HG02763 (cell line): ENCODE results near the gene CNGA4.

Experiments
- ATAC-seq: cut with Tn5 transposase; IDR thresholded peaks from one replicate; pipeline ENCODE4 v1.9.1; 2021; ENCODE audit warnings: mild to moderate bottlenecking, moderate library complexity; ENCODE audit not compliant: unreplicated experiment

The CNGA4 gene, protein sequence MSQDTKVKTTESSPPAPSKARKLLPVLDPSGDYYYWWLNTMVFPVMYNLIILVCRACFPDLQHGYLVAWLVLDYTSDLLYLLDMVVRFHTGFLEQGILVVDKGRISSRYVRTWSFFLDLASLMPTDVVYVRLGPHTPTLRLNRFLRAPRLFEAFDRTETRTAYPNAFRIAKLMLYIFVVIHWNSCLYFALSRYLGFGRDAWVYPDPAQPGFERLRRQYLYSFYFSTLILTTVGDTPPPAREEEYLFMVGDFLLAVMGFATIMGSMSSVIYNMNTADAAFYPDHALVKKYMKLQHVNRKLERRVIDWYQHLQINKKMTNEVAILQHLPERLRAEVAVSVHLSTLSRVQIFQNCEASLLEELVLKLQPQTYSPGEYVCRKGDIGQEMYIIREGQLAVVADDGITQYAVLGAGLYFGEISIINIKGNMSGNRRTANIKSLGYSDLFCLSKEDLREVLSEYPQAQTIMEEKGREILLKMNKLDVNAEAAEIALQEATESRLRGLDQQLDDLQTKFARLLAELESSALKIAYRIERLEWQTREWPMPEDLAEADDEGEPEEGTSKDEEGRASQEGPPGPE

DNA sequence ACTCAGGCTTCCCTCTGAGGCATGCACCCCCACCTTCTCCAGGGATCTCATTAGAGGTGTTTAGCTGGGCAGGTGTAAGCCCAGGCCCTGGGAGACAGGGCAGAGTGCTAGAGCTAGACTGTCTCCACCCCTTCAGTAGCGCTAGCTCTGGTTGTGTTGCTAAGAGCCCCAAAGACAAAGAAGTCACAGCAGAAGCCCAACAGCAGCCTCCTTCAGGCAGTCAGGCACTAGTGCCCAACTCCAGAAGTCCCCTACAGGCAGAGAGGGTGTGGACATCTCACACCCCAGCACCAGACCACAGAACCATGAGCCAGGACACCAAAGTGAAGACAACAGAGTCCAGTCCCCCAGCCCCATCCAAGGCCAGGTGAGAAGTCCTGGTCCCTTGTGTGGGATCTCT, at the start of gene CNGA4:
TSS of gene CNGA4 (plus strand) at position 188 of the 400 bp plus-strand sequence. CDS start at position 306, 118 bp downstream.
- ATAC-seq = no peak

DNA sequence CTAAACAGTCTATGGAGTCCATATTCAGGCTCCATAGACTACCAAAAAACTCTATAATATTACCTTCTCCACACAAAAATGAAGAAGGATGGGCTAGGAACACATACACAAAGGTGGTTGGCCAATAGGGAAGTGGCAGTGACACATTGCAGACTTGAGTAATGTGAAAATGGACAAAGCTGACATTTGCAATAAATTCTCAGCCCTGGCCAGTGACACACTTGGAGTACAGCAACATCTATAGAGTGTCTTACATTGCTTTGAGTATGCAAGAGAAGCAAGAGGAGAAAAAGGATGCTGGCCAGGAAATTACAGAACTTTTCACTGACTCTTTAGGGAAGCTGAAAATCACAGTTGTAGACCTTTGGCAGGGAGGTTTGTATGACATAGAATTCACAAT, 47.1 kb upstream of the CNGA4 start:
- no peak for ATAC-seq

DNA sequence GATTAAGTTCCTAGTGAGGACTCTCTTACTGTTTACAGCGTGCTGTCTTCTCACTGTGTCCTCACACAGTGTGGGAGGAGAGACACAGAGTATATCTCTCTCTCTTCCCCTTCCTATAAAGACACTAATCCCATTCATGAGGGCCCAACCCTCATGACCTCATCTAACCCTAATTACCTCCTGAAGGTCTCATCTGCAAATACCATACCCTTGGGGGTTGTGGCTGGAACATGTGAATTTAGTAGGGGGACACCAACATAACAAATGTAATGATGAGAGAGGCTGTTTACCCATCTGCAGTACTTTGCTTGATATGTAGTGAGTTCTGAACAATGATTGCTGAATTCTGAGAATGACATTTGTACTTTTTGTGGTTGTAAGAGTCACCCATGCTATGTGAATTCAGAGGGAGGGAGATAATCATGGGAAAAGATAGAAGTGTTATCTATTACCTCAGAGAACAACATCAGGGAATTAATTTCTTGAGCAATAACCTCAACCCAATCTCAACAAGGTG, 44.8 kb upstream of the CNGA4 start:
- ATAC-seq = no peak

DNA sequence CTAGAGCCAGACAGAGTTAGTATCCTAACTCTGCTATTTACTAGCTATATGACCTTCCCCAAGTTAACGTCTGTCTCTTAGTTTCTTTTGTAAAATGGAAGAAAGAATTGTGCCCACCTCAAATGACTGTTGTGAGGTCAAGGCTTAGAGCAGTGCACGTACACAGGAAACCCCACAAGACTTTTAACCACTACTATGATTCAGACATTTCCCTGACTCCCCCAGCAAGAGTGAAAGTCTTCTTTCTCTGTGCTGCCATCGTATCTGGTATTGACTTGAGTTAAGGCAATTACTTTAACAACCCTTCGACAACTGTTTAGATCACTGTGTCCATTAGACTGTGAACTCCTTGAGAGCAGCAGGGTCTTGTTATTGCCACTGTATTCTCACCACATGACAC, 42.5 kb upstream of the CNGA4 start:
- no peak for ATAC-seq

DNA sequence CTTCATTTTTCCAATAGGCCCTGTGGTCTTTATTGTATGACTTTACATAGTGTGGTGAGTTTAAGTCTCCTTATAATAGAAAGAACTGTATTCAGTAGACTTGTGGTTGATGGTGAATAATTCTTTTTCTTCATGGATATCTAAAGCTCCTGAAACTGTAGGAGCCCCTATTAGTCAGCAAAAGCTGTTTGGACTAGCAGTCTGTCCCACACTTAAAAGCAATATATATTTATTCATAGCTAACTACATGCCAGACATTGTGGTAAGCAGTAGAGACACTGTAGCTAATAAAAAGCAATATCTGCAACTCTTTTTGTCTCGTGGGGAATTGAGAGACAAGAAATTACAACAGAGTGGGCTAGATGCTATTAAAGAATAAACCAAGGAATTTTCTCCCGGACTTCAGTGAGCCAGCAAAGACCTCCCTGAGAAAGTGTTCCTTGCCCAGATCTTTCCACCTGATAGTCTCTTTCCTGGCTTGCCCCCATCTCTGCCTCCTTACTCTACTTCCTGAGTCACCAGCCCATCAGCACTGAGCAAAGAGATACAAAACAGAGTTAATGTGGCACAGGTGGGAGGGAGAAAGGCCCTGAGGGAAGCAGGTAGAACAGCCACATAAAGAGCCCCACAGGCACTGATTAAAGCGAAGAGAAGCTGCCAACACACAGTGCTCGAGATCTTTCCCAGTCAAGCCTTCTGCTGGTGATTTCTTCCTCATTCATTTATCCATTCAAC, 41.3 kb upstream of the CNGA4 start:
- ATAC-seq = no peak

DNA sequence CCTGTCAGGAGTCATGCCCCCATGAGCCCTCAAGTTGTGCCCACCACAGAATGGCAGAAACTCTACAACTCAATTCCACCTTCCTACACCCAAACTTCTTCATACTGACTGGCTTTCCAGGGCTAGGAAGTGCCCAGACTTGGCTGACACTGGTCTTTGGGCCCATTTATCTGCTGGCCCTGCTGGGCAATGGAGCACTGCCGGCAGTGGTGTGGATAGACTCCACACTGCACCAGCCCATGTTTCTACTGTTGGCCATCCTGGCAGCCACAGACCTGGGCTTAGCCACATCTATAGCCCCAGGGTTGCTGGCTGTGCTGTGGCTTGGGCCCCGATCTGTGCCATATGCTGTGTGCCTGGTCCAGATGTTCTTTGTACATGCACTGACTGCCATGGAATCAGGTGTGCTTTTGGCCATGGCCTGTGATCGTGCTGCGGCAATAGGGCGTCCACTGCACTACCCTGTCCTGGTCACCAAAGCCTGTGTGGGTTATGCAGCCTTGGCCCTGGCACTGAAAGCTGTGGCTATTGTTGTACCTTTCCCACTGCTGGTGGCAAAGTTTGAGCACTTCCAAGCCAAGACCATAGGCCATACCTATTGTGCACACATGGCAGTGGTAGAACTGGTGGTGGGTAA, 39.6 kb upstream of the CNGA4 start, which contains the start of gene OR52W1:
TSS of gene OR52W1 (plus strand) at position 51 of the 637 bp plus-strand sequence. CDS start at position 51, 0 bp downstream.
- ATAC-seq = no peak

DNA sequence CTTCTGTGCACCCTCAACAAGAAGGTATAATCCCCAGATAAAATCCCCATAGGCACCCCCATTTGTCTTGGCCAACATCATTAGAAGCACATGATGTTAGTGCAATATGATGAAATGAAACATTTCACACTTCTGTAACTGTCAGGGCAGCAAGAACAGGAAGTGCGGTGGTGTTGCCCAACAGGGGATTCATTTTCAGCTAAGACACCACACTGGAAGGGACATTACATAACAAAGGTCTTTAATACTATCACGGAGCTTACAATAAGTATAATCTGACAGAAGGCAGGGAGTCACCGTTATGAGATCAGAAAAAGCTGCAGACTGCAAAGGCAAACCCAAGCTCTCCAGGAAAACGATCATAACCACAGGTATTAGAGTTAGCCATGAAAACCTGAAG, 37.9 kb upstream of the CNGA4 start:
- ATAC-seq = no peak

DNA sequence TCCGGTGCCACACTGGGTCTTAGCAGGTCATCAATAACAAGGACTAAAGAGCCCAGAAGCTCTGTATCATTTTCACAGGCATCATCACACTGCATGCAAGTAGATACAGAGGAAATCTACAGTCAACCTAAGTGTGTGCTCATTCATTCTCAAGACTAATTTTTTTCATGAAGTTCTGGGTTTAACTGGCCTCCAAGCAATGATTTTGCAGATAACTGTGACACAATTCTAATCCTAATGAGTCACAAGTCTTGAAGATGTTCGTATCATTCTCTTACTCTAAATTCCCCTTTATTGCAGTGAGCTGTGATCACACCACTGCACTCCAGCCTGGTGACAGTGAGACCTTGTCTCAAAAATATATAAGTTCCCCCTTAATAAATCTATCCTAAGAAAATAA, 37.4 kb upstream of the CNGA4 start:
- no peak for ATAC-seq

DNA sequence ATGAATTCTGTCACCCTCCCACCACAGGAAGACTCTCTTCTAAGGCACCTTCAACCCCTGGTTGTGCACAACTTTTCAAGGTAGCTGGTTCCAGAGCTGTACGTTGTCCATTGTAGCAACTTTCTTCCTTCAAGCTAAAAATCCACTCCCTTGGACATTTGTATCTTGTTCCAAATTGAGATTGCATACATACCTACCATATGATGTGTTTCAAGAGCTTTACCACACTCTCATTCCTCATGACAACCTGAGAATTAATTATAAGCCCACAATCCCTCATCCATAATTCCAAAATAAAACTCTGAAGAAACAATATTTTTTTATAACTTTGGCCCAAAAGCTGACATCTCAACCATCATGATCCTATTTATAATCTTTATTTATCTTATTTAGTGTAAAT, 36.8 kb upstream of the CNGA4 start:
- no peak for ATAC-seq

DNA sequence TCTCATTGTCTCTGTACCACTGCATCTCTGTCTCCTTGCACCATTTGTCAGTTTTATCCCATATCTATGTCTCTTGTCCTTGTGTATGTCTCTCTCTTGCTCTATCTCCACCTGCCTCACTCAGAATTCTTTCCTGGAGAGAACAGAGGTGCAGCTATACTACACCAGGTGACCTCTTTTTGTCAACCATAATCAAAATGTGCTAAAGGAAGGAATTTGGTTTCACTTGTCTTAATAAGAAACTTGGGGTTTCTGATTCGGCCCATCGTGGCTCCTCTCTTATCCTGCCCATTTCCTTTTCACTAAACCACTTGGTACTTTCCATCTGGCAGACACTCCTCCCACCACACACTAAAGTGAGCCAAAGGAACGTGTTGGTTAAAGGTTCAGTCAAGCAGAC, 35.6 kb upstream of the CNGA4 start:
- ATAC-seq = peak; percentile 73

DNA sequence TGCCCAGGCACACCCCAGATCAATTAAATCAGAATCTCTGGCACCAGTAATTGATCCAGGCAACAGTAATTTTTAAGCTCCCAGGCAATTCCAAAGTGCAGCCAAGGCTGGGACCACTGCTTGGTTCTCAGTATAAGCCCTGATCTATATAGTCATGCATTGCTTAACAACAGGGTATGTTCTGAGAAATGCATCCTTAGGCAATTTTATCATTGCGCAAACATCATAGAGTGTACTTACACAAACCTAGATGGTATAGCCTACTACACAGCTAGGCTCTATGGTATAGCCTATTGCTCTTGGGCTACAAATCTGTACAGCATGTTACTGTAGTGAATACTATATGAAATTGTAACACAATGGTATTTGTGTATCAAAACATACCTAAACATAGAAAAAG, 34.2 kb upstream of the CNGA4 start:
- no peak for ATAC-seq

DNA sequence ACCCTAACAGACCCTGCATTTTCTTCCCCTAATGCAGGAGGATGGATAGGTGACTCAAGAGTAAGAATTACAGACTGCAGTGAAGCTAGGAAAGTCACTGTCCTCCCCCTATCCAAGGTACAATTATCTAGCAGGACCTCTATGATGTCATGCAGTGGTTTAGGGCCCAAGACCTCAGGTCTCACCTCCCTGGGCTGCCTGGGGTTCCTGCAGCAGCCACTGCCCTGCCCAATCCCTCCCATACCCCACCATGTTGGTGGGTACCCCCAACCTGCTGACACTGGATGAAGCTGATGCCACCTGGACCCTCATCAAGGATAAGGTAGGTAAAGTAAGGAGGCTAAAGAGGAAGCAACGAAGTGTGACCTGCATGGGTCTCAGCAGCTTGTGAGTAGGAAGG, 33.5 kb upstream of the CNGA4 start, which contains the start of gene C11orf42:
TSS of gene C11orf42 (plus strand) at position 192 of the 400 bp plus-strand sequence. CDS start at position 251, 59 bp downstream.
- no peak for ATAC-seq

DNA sequence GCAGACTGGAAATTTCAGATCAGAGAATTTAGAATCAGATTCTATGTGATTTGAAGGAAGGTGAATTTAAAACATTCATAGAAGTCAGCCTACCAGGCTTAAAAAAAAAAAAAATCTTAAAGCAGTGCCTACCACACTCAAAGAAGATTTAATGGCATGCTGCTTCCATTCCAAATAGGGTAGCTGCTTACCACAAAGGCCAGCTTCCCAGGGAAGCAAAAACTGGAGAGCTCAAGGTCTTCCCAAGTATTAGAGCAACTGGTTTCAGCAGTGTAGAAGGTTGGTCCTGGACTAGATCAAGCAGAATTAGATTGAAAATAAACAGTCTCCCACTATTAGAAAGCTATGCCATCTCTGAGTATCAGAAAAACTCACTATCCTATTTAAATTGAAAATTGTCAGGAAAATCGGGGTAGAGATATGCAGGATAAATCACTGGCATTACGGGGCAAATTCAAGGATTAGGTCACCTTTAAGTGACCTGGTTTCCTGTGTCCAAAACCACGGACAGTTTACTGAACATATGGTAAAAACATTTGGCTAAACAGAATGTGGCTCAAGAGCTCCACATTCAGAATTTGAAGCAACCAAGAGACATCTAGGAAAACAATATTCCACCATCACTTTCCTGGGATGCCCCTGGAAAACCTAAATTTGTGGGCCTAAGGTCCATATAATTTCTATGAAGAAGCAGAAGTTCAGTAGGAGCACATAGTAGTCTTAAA, 32.3 kb upstream of the CNGA4 start:
- no peak for ATAC-seq

DNA sequence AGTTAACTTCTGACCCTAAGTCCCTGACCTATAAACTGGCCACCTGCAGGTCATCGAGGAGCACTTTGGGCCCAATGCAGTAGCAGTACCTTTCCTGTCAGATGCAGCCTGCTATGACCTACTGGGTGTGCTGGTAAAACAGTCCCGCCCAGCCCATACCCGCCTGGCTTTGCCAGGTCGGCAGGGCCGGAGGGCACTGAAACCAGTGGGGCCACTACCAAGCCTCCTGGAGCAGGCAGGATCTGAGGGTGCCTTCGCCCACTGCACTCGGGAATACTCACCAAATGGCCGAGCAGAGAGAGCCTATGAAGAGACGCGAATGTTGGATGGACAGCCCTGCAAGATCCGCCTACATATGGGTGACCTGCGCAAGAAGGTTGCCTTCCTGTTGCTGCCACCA, 29.1 kb upstream of the CNGA4 start:
- ATAC-seq = no peak

DNA sequence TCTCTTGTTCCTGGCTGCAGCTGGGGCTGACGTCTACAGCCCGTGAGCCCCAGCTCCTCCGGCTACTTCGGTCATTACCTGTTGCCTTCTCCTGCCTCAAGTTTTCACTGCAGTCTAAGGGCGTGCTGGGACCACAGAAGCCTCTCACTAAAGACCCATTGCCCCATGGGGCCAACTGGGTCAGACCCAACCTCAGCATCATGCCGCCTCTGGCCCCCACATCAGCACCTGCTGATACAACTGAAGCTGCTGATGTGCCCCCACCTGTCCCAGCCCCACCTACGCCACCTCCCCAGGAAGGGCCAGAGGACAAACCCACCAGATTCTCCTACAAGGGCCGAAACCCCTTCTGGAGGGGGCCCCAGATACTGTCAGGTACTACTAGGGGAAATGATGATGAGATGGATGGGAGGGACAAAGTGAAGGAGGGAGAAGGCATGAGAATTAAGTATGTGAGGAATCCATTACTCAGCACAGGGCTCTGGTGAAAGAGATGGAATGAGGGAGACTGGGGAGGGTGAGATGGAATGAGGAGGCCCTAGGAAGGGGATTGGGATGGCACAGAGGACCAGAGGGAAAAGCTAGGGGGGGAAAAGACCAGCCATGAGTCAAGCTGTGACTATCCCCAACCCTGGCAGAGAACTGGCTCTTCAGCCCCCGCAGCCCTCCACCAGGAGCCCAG, 28.5 kb upstream of the CNGA4 start:
- ATAC-seq = no peak

DNA sequence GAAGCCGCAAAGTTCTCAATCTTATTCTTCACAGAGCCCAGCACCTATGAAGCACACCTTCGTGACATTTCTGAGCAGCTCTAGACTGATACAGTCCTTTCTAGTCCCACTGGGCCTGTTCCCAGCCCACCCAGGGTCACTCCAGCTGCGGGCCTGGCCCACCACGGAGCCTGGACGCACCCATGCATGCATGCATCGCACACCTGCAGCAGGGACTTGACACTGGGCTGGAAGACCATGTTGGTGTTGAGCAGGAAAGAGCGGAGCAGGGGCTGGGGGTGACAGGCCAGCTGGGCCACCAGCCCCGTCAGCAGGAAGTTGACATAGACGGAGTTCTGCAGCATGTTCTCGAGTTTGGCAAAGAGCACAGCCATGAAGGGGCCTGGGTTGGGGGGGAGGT, 24.4 kb upstream of the CNGA4 start:
- no peak for ATAC-seq

DNA sequence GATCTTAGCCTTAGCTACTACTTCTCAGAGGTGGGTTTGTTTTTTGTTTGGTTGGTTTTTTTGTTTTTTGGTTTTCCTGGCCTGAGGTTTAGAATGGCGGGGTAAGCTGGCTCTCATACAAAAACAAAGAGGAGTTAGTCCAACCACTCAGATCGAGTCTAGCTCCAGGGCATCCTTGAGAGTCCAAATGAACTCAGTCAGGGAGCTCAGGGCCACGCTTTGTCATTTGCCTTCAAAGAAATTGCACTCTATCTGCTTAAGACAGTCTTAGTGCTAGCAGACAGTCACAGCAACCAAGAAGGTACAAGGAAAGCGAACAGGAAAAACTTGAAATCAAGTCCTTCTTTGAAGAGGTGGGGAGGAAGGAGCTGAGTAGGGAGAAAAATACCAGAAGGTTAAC, 22.4 kb upstream of the CNGA4 start:
- ATAC-seq = no peak

DNA sequence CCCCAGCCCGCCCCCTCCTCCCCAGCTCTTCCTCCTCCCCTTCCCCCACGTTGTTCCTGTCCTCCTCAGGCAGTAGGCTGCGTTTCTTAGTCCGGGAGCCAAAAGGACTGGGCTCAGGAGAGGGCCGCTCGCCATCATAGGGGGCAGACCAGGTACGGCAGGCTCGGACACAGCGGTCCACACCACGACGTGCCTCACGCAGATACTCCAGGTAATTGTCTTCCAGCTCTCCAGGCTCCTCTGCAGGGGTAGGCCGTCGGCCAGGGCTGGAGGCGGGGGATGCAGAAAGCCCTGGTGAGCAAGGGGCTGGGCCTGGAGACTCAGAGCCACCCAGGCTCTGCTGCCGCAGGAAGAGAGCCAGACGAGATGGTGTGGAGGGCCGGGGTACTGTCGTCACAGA, 21.2 kb upstream of the CNGA4 start:
- no peak for ATAC-seq

DNA sequence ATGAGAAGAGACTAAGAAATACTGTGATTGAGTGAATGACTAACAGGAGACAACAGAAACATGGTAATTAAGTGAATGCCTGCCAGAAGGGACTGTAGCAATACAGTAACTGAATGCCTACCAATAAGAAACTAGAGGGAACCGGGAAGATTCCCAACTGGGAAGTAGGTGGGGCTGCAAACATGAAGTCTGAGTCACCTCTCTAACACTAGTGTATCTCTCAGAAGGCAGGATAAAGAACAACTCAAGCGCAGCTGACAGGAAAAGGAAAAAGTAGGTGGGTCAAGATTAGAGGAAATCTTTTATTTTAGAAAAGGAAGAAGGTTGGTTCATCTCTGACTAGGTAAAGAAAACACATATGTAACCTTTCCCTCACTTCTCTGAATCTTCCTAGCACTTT, 19.5 kb upstream of the CNGA4 start:
- ATAC-seq = no peak

DNA sequence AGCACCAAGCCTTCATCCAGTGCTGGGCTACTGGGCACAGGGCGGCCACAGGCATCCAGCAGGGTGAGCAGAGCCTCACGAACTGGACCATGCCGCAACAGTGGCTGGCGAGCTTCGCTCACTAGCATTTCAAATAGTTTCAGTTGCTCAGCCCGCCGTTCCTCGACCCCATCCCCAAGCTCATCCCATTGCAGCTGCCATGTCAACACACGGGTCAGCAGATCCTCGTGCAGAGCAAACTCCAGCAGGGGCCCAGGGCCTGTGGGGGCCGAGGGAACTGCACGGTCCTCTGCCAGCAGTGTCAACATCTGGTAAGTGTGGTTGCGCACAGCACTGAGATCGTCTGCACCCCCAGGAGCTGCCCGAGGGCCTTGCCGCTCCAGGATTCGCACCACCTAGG, 15.0 kb upstream of the CNGA4 start:
- ATAC-seq = no peak
